CD1c-positive myeloid dendritic cell (primary cell): Measurements from ENCODE around the gene ALKBH2.

ENCODE experiments used
- DNase-seq: peaks from one replicate; pipeline ENCODE4 v3.0.0-alpha.2; 2016; ENCODE audit errors: extremely low spot score

The ALKBH2 gene

DNA sequence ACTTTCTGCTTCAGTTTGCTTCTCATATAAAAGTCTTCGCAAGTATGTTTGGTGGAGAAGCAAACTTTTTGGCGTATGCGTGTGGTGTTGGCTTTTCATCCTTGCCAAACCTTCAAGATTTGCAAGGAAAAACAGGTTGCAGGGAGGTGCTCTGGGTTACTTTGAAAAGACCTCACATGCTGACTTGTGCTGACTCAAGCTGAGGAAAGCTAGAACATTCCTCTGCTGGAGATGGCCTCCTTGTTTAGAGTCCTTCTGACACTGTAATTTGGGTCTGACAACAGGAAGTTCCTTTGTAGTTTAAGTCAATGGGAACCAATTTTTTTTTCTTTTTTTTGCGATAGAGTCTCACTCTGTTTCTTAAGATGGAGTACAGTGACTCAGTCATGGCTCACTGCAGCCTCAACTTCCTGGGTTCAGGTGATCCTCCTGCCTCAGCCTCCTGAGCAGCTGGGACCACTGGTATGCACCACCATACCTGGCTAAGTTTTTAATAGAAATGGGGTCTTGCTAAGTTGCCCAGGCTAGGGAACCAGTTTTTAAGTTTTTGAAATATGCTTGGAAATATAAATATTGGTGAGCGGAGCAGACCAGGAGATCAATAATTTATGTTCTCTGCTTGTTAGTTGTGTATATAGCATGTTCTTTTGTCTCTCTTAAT is 20.5 kb upstream of the ALKBH2 start:
- no peak for DNase-seq

DNA sequence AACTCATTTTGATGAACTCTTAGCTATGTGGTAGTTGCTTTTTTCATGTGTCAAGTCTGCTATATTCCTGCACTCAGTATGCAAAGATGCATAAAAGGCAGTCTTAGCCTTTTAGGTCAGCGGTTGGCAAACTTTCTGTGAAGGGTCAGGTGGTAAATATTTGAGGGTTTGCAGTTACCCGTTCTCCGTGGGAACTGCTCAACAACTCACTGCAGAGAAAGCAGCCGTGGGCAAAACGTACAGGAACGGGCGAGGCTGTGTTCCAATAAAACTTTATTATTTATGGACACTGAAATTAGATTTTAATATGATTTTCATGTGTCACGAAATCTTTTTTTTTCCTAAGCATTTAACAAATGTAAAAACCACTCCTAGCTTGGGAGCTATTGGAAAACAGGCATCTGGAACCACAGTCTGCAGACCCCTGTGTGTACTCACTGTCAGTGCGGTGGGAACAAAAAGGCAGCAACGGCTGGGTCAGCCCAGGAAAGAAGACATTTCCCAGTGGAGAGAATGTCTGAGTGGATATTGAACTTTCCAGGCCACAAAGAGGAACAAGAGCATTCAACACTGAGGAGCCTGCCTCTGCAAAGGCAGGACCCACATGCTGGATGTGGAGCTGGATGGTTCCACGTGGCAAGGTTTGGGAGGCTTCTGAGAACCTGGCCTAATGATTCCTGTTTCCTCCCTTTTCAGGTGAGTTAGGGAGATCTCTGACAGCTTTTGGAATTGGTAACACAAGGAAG is 19.6 kb upstream of the ALKBH2 start:
- DNase-seq, result no peak

DNA sequence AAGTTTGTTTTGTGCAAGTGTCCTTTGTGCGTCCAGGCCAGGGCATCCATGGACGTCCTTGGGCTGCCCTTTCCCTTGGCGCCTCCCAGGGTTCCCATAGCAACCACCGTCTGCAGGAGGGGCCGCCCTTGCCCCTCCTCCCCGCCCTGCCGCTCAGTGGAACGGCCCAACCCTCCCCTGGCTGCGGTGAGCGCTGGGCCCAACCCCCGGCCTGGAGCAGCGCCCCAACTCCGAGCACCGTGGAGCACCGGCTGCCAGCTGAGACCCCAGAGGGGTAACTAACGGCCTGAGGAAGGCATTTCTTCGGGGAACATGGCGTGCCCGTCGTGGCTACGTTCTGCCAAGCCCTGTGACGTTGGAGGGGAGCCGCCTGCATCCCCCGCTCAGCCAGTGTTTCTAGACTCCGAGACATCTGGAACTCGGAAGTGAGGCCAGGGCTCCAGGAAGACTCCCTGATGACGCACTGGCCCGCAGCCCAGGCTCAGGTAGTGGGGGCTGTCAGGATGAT is 17.8 kb upstream of the ALKBH2 start:
- peak; percentile 72 for DNase-seq

DNA sequence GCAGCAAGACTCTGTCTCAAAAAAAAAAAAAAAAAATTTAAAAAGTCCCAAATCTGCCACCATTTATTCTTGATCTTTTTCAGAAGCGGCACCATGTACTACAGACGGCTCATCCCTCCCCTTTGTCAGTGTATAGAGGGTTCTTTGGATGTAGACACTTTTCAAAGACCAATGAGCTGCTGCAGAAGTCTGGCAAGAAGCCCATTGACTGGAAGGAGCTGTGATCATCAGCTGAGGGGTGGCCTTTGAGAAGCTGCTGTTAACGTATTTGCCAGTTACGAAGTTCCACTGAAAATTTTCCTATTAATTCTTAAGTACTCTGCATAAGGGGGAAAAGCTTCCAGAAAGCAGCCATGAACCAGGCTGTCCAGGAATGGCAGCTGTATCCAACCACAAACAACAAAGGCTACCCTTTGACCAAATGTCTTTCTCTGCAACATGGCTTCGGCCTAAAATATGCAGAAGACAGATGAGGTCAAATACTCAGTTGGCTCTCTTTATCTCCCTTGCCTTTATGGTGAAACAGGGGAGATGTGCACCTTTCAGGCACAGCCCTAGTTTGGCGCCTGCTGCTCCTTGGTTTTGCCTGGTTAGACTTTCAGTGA is 16.6 kb upstream of the ALKBH2 start:
- no peak for DNase-seq

DNA sequence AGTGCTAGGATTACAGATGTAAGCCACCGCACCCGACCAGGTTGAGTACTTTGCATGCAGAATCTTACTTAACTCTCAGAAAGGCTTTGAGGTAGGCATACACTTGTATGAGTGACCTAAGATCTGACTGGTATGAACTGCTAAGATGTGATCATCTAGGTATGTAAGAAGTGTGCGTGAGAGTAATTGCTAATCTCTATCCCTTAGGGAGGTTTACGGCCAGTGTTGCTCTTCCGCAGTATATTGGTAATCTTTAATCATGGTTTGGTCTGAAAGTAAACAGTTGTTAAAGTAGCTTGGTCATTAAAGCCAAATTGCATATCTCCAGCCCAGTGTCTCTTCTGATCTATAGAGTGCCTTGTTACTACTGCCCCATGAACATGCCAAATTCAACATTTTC is 11.9 kb upstream of the ALKBH2 start:
- DNase-seq, result no peak

DNA sequence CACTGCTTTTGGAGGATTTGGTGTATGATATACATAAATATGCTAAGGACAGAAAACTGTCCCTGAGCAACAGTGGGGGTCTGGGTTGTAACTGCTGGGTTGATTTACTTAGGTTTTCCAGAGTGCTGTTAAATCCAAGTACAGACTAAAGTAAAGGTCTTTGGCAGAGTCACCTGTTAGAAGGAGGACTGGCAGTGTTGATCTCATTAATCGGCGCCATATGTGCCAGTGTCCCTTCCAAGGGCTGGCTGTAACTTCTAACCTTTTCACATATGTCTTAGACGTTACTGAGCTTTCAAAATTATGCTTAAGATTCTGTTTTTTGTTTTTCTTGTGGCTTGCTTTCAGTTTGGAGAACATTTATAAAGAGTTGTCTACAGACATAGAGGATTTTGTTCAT is 9.2 kb upstream of the ALKBH2 start:
- DNase-seq, result no peak

DNA sequence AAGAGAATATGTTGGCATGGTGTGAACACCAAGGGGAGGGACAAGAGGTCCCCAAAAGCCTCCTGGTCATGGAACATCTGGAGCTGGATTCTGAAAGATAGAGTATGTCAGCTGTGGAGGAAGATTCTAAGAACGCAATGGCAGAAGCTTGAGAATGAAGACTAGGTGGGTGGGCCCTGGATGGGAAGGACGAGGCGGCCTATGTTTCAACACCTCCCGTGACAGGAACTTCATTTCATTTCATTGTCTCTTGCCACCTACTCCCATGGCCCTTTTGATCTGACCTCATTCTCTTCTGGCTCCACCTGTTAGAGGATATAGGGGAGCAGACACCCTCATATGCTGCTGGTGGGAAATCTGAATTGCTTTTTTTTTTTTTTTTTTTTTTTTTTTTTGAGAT is 7.5 kb upstream of the ALKBH2 start:
- DNase-seq, result peak; percentile 28

DNA sequence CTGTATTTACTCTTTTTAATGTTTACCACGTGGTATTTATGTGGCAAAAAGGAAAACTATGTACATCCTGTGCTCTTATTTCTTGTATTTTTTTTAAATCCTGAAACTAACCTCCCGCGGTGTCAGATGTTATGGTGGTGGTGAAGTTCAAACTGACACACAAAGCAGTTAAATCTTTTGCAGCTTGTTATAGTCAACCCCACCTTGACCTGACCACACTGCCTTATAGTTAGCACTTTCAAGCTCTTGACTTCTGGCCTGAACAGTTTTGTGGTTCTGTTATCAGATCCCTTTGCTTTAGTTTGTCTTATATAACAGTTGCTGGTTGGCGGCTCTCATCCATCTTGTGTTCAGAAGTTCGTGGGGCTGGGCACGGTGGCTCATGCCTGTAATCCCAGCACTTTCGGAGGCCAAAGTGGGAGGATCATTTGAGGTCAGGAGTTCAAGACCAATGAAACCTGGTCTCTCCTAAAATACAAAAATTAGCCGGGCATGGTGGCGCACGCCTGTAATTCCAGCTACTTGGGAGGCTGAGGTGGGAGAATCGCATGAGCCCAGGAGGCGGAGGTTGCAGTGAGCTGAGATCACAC is 6.3 kb upstream of the ALKBH2 start:
- DNase-seq, result no peak

DNA sequence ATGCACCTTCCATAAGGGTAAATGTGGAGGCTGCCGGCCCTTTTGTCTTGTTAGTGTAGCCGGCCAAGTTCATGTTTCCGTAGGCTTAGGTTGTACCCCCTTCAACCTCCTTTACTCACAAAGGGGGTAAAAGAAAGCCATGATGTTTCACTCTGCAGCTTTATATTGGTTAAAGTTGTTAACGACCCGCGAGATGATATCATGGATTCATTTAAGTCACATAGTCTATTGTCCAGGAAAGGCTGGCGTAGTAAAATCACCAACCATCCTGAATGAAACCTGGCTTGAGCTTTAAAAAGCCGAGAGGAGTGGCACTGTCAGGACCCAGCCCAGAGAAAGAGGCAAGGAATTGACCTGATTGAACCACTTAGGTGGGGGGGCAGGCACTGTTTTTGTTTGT is 5.4 kb upstream of the ALKBH2 start:
- DNase-seq, result no peak

DNA sequence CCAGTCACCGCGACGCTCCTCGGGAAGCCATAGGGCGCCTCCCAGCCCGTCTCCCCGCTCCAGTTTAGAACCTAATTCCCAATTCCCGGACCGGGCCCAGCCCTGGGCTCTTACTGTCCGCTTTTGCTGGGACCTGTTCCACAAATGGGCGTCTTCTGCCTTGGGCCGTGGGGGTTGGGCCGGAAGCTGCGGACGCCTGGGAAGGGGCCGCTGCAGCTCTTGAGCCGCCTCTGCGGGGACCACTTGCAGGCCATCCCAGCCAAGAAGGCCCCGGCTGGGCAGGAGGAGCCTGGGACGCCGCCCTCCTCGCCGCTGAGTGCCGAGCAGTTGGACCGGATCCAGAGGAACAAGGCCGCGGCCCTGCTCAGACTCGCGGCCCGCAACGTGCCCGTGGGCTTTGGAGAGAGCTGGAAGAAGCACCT is 4.9 kb upstream of the ALKBH2 start:
- DNase-seq, result peak; percentile 51

DNA sequence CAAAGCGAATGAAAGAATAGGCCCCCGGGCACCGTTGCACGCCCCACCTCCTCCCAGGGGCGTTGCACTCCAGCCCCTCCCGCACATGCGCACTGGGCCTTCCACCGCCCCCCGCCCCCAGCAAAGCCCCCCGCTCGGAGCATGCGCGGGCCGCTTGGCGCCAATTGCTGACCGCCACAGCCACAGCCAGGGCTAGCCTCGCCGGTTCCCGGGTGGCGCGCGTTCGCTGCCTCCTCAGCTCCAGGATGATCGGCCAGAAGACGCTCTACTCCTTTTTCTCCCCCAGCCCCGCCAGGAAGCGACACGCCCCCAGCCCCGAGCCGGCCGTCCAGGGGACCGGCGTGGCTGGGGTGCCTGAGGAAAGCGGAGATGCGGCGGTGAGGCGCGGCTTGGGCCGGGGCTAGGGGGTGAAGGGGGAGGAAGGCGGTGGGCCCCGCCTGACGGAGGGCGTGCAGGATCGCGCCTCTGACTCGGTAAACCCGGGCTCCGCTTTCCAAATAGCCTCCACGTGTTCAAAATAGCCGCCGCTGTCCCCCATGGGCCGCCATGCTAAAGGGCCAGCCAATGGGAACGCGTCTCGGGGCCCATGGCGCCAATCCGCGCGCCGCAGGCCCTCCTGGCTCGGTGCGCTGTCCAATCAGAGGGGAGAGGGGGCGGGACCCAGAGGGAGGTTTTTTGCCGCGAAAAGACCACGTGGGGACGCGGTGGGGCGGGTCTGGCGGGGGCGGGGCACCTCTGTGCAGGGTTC is 4.3 kb upstream of the ALKBH2 start, which contains the start of gene UNG:
UNG (plus strand) TSS at position 163 of the 748 bp plus-strand sequence; CDS start at position 246, 83 bp downstream.
- peak; percentile 99 for DNase-seq

DNA sequence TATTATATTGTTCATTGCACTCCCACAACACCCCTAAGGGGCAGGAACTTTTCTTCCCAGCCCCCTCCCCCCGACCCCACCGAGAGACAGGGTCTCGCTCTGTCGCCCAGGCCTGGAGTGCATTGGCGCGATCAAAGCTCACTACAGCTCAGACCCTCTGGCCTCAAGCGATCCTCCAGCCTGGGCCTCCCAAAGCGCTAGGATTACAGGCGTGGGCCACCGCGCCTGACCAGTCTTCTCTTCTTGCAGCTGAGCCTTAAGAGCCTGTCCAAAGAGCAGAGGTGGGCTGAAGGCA is 3.8 kb upstream of the ALKBH2 start:
- no peak for DNase-seq

DNA sequence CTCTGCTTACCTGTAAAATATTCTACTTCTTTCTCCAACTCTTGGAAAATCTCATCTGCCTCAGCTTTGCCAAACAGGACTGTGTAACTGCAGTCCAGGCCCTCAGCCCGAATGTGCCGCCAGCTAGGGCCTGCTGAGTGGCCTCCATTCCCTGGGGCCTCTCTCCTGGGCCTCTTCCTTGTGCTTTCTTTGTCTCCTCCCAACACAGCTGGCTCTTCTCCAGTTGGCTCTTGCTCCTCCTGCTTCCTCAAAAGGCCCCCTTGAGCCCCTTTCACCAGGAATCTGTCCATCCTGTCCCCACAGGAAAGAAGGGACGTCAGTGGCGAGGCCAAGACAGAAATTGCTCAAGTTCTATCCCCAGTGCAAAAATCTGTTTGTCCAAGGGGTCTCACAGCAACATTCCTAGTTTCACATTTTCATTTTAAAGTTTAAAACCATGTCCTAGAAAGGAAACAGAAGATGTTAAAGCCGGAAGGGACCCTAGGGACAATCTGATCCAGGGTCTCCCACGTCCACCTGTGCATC is 713 bp downstream of the ALKBH2 start:
- no peak for DNase-seq

DNA sequence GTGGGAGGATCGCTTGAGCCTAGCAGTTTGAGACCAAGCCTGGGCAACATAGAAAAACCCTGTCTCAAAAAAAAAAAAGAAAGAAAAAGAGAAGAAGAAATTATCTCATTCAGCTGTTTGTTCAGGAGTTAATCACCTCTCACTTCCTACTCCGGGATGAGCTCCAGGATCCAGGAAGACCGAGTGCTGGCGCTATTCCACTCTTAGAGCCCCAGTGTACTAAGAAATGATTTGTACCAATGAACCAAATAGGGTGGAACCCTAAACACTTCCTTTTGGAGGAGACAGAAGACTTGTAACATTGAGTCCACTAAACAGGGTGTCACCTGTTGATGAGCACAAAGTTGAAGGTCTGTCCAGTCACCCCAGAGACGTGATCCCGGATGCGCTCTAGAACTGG is 3.6 kb downstream of the ALKBH2 start:
- no peak for DNase-seq

DNA sequence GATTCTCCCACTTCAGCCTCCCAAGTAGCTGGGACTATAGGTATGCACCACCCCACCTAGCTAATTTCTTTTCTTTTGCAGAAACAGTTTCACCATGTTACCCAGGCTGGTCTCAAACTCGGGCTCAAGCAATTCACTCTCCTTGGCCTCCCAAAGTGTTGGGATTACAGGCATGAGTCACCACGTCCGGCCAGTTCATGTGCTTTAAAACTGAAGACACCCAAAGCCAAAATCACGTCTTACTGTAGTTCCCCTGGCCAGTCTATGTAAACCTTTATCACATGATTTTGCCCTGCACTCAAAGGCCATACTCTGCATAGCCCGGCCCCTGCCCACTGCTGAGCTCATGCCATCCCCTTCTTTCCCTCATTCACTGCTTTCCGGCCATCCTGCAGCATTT is 4.5 kb downstream of the ALKBH2 start:
- DNase-seq, result no peak

DNA sequence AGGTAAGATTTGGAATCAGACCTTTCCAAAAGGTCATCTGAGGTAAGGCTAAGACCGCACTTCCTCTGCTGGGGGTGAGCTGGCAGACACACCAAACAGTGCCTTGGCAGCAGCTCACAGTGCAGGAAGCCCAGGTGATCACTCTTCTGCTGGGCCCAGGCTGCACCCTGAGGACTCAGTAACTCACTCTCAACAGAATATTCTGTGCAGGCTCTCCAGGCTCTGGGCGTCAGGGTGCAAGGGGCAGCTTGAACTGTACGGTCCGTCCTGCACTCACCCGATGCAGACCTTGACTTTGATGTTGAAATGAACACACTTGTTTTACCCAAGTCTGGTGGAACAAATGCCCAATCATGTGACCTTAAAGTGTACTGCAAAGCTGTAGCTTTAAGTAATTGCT is 6.0 kb downstream of the ALKBH2 start:
- DNase-seq, result no peak

DNA sequence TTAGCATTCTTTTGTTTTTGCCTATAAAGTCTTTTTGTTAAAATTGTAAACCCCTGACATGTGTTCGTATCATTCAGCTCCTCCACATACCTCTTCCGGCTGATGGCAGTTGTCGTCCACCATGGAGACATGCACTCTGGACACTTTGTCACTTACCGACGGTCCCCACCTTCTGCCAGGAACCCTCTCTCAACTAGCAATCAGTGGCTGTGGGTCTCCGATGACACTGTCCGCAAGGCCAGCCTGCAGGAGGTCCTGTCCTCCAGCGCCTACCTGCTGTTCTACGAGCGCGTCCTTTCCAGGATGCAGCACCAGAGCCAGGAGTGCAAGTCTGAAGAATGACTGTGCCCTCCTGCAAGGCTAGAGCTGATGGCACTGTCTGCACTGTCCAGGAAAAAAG is 7.7 kb downstream of the ALKBH2 start:
- DNase-seq, result no peak

DNA sequence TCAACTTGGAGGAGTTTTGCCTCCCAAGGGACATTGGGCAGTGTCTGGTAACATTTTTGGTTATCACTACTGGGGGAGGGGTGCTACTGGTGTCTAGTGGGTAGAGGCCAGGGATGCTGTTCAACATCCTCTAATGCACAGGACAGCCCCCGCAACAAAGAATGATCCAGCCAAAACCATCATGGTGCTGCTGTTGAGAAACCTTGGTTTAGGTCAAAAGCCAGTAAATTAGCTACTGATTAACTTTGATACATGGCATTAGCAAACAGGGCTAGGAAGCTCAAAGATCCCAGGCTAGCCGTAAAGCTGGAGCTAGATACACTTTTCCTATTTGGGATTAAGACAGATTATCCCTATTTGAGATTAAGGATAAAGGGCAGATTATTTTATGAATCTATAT is 8.8 kb downstream of the ALKBH2 start:
- no peak for DNase-seq

DNA sequence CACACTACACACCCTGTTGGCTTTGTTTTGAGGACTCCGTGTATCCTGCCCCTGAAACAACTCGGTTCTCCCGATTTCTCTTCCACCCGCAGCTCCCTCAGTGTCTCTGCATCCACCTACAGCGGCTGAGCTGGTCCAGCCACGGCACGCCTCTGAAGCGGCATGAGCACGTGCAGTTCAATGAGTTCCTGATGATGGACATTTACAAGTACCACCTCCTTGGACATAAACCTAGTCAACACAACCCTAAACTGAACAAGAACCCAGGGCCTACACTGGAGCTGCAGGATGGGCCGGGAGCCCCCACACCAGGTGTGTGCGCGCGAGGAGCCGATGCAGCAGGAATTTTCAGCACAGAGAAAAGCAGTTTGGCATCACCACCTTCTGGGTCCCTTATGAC is 10.5 kb downstream of the ALKBH2 start:
- DNase-seq, result no peak

DNA sequence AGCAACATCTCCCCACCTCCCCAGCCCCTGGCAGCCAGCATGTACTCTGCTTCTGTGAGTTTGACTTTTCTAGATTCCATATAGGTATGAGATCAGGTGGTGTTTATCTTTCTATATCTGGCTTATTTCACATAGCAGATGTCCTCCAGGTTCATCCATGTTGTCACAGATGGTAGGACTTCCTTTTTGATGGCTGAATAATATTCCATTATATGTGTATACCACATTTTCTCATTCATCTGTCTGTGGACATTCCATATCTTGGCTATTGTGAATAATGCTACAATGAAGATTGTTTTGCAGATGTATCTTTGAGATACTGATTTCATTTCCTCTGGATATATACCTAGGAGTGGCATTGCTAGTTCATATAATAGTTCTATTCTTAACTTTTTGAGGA is 18.4 kb downstream of the ALKBH2 start:
- no peak for DNase-seq

DNA sequence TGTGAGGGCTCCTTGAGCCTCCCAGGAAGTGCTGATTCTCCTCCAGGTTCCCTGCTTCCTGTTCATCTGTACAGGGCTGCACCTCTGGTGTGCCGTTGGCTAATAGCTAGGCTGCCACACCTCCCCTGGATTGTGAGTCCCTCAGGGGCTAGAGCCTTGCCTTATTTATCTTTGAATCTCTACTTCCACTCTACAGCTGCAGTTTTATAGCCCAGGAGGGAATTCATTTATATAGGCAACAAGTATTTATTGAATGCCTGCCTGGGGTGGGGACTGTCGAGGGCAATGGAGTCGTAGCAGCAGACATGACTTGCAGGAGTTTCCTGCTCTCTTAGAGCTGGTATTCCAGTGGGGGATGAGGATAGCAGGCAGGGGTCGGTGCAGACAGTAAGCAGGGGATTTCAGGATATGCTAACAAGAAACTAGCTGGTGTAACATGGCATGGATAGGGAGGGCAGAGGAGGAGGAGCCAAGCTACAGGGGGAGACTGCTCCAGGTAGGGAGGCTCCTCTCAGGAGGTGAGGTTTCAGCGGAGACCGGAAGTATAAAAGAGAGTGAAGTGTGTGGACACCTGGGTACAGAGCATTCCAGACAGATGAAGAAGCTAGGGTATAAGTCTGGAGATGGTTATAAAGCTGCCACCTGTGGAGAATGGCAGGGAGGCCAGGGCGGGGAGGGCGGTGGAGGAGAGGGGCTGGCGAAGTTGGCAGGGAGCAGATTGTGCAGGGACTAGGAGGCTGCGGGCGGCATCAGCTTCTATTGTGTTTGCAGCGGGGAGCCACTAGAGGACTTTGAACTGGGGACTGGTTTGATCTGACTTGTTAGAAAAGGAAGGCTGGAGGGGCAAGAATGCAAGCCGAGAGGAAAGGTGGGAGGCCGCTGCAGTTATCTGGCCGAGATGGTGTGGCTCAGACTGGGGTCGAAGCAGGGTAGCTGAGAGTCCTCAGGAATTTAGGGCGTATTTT is 23.7 kb downstream of the ALKBH2 start:
- DNase-seq, result no peak
